SU-DHL-6 (cell line): Measurements from ENCODE around the gene EBF3.

Experiments used
- H2AFZ ChIP-seq: fragments of 200-600 bp; sonication (generic); 2 replicates; pipeline ENCODE4 v1.6.1; 2014; ENCODE audit warnings: low read depth, mild to moderate bottlenecking, moderate library complexity, mixed read lengths, antibody characterized with exemption, low read length; ENCODE audit not compliant: severe bottlenecking
- H3F3A ChIP-seq: fragments of 200-600 bp; shearing (Covaris generic); 2 replicates; pipeline ENCODE4 v1.6.0; 2016; ENCODE audit warnings: antibody characterized with exemption, mild to moderate bottlenecking; ENCODE audit not compliant: insufficient read depth
- H3K27ac ChIP-seq: fragments of 200-600 bp; sonication (generic); 2 replicates; pipeline ENCODE4 v1.5.1; 2016; ENCODE audit warnings: low read depth, mild to moderate bottlenecking, low read length, moderate library complexity, mixed read lengths
- H3K27me3 ChIP-seq: fragments of 200-600 bp; sonication (generic), shearing (Covaris generic); 2 replicates; pipeline ENCODE4 v1.6.0; 2014; ENCODE audit warnings: mild to moderate bottlenecking, low read length
- H3K36me3 ChIP-seq: fragments of 200-600 bp; sonication (generic); 2 replicates; pipeline ENCODE4 v1.6.1; 2014; ENCODE audit warnings: mild to moderate bottlenecking, low read length, mixed read lengths
- H3K4me2 ChIP-seq: fragments of 300-600, 200-600 bp; shearing (Covaris generic), sonication (generic); 2 replicates; pipeline ENCODE4 v1.6.0; 2014; ENCODE audit warnings: low read length, low read depth, mild to moderate bottlenecking; ENCODE audit not compliant: poor library complexity, severe bottlenecking
- H3K4me3 ChIP-seq: fragments of 200-600 bp; sonication (generic); 2 replicates; pipeline ENCODE4 v1.5.1; 2014; ENCODE audit warnings: antibody characterized with exemption, low read length, mild to moderate bottlenecking, mixed read lengths; ENCODE audit not compliant: insufficient read depth, poor library complexity, severe bottlenecking
- H3K79me2 ChIP-seq: fragments of 200-600 bp; sonication (generic); 2 replicates; pipeline ENCODE4 v1.6.1; 2014; ENCODE audit warnings: mild to moderate bottlenecking, low read length, moderate library complexity; ENCODE audit not compliant: insufficient read depth
- H3K9ac ChIP-seq: fragments of 200-600 bp; sonication (generic); 2 replicates; pipeline ENCODE4 v1.7.0; 2014; ENCODE audit warnings: mild to moderate bottlenecking, low read length
- H3K9me2 ChIP-seq: fragments of 200-600 bp; sonication (generic); replicated peaks from 2 replicates; pipeline ENCODE4 v1.6.1; 2014; ENCODE audit warnings: low read length; ENCODE audit not compliant: insufficient read depth
- H3K9me3 ChIP-seq: fragments of 200-600 bp; sonication (generic); 2 replicates; pipeline ENCODE4 v1.6.1; 2014; ENCODE audit warnings: low read length, mixed read lengths; ENCODE audit not compliant: insufficient read depth
- H4K20me1 ChIP-seq: fragments of 200-600 bp; sonication (generic); 2 replicates; pipeline ENCODE4 v1.6.1; 2014; ENCODE audit warnings: low read depth, mild to moderate bottlenecking, antibody characterized with exemption, low read length, moderate library complexity, mixed read lengths
- EZH2phosphoT487 ChIP-seq: fragments of 200-600 bp; sonication (generic), shearing (Covaris generic); conservative IDR thresholded peaks from 2 replicates; pipeline ENCODE4 v1.6.1; 2018; ENCODE audit warnings: mild to moderate bottlenecking, antibody characterized with exemption, low read length, moderate library complexity, mixed read lengths
- TF ChIP-seq, protein P1 (sequence below): fragments of 200-600 bp; sonication (generic); IDR thresholded peaks from one replicate; pipeline ENCODE4 v1.5.1; 2017; ENCODE audit warnings: antibody characterized with exemption, mild to moderate bottlenecking, low read length, moderate library complexity; ENCODE audit not compliant: insufficient read depth, poor library complexity, severe bottlenecking

Gene EBF3

GRCh38 chr10:129966889-129967578 is 3.0 kb upstream of the EBF3 start:
- Histone ChIP-seq H3K9me2 (no peaks in the 10 kb centered on the region), H3K79me2 (no peaks in the 10 kb centered on the region), H3K27me3 (no peaks in the 10 kb centered on the region), H3K27ac (no peak overlapping the region), H3K4me2 (no peak overlapping the region), H3F3A (no peaks in the 10 kb centered on the region), H3K9ac (no peak overlapping the region), H4K20me1 (no peaks in the 10 kb centered on the region), H3K9me3 (no peaks in the 10 kb centered on the region), H2AFZ (no peak overlapping the region), H3K4me3 (no peak overlapping the region), H3K36me3 (no peaks in the 10 kb centered on the region)
- TF ChIP-seq EZH2phosphoT487: no peak
- TF ChIP-seq, protein P1, sequence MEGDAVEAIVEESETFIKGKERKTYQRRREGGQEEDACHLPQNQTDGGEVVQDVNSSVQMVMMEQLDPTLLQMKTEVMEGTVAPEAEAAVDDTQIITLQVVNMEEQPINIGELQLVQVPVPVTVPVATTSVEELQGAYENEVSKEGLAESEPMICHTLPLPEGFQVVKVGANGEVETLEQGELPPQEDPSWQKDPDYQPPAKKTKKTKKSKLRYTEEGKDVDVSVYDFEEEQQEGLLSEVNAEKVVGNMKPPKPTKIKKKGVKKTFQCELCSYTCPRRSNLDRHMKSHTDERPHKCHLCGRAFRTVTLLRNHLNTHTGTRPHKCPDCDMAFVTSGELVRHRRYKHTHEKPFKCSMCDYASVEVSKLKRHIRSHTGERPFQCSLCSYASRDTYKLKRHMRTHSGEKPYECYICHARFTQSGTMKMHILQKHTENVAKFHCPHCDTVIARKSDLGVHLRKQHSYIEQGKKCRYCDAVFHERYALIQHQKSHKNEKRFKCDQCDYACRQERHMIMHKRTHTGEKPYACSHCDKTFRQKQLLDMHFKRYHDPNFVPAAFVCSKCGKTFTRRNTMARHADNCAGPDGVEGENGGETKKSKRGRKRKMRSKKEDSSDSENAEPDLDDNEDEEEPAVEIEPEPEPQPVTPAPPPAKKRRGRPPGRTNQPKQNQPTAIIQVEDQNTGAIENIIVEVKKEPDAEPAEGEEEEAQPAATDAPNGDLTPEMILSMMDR: no peak

DNA sequence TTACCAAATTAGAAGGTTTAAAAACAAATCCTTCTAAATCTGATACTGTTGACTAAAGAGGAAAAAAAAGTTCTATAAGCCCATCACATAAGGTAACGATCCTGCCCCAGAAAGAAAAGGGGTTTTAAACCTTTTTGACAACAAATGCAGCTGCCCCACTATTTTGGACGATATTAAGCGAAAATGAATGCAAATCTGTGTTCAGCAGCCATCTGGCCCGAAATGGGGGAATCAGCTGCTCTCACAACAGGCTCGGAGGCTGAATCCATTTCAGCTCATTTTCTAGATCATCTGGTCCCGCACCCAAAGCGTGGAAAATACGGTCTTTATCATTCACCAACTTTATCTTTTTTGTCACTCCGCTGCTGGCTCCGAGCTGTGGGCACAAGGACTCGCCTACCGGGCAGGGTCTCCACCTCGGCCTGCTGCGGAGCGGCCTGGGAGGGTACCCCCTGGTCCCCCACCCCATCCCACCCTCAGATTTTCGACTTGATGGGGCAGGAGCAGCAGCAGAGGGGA is 2.4 kb upstream of the EBF3 start:
- Histone ChIP-seq H3K4me3 (no peak overlapping the region), H3K27me3 (no peaks in the 10 kb centered on the region)

GRCh38 chr10:129965959-129966358 is 1.9 kb upstream of the EBF3 start:
- Histone ChIP-seq H3K27me3 (no peaks in the 10 kb centered on the region), H3K9me3 (no peaks in the 10 kb centered on the region), H3K27ac (no peak overlapping the region), H3K36me3 (no peaks in the 10 kb centered on the region), H3K79me2 (no peaks in the 10 kb centered on the region), H3K4me2 (no peak overlapping the region), H2AFZ (no peak overlapping the region), H3K9ac (no peak overlapping the region), H3K9me2 (no peaks in the 10 kb centered on the region), H4K20me1 (no peaks in the 10 kb centered on the region), H3K4me3 (no peak overlapping the region), H3F3A (no peaks in the 10 kb centered on the region)
- TF ChIP-seq, protein P1: no peak
- no peak for TF ChIP-seq EZH2phosphoT487

More for the DNA sequence above, 2.4 kb upstream of the EBF3 start:
- Histone ChIP-seq H3K36me3 (no peaks in the 10 kb centered on the region), H3K4me2 (no peak overlapping the region), H4K20me1 (no peaks in the 10 kb centered on the region), H3K27ac (no peak overlapping the region), H3K9me2 (no peaks in the 10 kb centered on the region), H3K9ac (no peak overlapping the region), H3F3A (no peaks in the 10 kb centered on the region), H2AFZ (no peak overlapping the region), H3K9me3 (no peaks in the 10 kb centered on the region), H3K79me2 (no peaks in the 10 kb centered on the region)
- TF ChIP-seq, protein P1: no peak
